Hepatocyte (in vitro differentiated cells): ENCODE measurements around the gene TMEM151A.

Experiments used
- CTCF ChIP-seq: fragments of 200-600 bp; sonication (generic); IDR thresholded peaks from 2 replicates; pipeline ENCODE4 v1.5.1; 2016; ENCODE audit warnings: antibody characterized with exemption, mild to moderate bottlenecking; ENCODE audit not compliant: poor library complexity
- EZH2phosphoT487 ChIP-seq: fragments of 200-600 bp; sonication (generic); IDR thresholded peaks from one replicate; pipeline ENCODE4 v1.6.1; 2018; ENCODE audit warnings: antibody characterized with exemption, mild to moderate bottlenecking, low read depth, moderate library complexity; ENCODE audit not compliant: unreplicated experiment, severe bottlenecking

- TF ChIP-seq CTCF (no peak), EZH2phosphoT487 (no peak)
Observed at GRCh38 chr11:66288671-66289547, 2.8 kb upstream of the TMEM151A start, which contains the start of gene YIF1A.
